GM18526 (cell line): ENCODE data around the gene EHHADH.

Experiments used
- POLR2A ChIP-seq: IDR thresholded peaks from 3 replicates; pipeline ENCODE4 v1.6.1; 2011; ENCODE audit not compliant: insufficient read length; ENCODE audit errors: extremely low read depth

Gene EHHADH

GRCh38 chr3:185264849-185265553, 11.2 kb upstream of the EHHADH start:
- TF ChIP-seq POLR2A, result no peak

- TF ChIP-seq POLR2A, result no peak
These were observed 9.6 kb upstream of the EHHADH start for GRCh38 chr3:185263423-185263822.

DNA sequence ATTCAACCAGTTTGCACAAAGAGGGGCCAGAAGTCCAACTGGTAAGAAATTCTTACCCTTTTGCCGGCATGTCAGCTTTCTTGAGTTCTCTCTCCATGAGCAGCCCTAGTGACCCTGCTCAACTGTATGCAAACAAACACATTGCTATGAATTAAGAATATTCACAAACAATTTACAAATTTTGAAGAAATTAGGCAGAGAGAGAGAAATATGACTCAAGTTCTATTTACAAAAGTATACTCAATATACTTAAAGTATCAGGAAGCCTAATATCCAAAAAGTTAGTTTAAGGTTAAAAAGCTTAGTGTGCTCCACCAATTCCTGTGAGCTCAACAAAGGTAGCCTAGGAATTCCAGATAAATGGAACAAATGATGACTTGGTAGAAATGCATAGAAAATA, 3.5 kb upstream of the EHHADH start:
- TF ChIP-seq POLR2A, result no peak

DNA sequence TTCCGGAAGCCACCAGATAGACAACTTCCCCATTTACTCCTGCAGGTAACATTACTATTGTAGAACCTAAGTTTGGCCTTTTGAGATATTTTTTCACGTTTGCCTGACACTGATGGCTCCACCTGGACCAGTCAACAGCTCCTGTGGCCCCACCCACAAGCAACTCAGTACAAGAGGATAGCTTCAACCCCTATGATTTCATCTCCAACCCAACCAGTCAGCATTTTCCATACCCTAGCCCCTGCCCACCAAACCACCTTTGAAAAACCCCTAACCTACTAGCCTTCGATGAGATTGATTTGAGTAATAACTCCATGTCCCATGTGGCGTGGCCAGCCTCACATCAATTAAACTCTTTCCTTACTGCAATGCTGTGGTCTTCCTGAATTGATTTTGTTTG, 950 bp upstream of the EHHADH start:
- no peak for TF ChIP-seq POLR2A

DNA sequence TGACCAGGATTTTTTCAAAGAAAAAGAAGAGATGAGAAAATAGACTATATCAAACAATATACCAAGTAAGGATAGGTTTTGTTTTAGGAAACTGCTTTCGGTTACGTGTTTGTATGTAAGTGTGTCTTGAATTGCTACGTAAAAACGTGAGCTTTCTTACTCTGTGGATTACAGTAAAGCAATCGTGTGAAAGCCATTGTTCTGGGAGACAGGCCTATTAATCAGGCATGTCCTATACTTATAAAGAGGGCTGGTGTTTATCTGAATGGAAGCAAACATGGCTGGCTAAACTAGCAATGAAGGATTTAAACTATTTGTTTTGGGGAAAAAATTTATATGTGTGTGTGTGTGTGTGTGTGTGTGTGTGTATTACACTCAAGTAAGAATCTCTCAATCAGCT, 2.6 kb downstream of the EHHADH start:
- TF ChIP-seq POLR2A, result no peak

GRCh38 chr3:185250653-185251052, 3.2 kb downstream of the EHHADH start:
- no peak for TF ChIP-seq POLR2A

DNA sequence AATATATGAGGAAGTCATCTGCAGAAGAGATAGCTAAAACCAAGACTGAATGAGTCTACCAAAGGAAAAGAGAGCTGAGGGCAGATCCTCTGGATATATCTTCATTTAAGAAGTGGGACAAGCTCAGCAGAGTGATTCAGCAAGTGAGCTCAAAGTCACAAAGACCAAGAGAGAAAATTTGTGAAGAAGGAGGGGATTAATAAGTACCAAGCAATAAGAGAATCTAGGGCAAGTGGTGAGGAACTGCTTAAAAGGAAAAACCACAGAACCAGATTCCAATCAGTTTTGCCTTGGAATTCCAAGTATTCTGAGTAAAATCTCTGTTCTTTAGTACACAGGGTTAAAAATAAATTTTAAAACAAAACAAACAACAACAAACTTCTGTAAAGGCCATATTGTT, 3.6 kb downstream of the EHHADH start:
- no peak for TF ChIP-seq POLR2A

- no peak for TF ChIP-seq POLR2A
These were observed 11.2 kb downstream of the EHHADH start for GRCh38 chr3:185242642-185243041.

- no peak for TF ChIP-seq POLR2A
These were observed 16.9 kb downstream of the EHHADH start for GRCh38 chr3:185236969-185237368.

DNA sequence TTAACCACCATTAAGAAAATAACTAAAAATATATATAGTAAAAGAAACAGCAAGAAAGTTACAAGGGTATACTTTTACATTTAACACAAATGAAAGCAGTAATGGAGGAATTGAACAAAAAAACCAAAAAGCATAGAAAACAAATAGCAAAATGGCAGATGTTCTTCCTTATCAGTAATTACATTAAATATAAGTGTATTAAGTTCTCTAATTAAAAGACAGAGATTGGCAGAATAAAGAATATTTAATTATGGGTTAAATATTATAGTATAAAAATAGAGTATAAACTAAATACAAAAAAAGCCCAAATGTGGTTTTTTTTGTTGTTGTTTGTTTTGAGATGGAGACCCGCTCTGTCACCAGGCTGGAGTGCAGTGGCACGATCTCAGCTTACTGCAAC, 20.5 kb downstream of the EHHADH start:
- no peak for TF ChIP-seq POLR2A

GRCh38 chr3:185225523-185225922, 28.3 kb downstream of the EHHADH start:
- TF ChIP-seq POLR2A, result no peak

- TF ChIP-seq POLR2A, result no peak
These were observed 28.8 kb downstream of the EHHADH start for GRCh38 chr3:185225080-185225479.

- no peak for TF ChIP-seq POLR2A
These were observed 32.6 kb downstream of the EHHADH start for GRCh38 chr3:185221203-185221602.

DNA sequence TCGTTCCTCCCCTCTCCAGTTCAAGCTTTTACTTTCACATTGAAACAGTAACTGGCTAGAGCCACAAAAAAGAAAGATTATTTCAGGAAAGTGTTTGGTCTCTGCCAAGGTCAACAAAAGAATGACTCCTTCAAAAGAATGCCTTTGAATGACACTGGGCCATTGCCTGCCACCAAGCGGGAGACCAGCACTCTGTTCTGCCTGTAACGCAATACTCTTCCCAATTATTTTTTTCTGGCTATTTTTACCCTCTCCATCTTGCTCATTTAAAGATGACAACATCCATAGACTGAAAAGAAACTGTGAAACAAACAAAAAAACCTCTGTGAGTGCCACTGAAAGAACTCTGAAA, 37.3 kb downstream of the EHHADH start:
- TF ChIP-seq POLR2A, result no peak

GRCh38 chr3:185215873-185216606, 37.8 kb downstream of the EHHADH start:
- TF ChIP-seq POLR2A, result no peak

GRCh38 chr3:185212559-185212958, 41.3 kb downstream of the EHHADH start:
- no peak for TF ChIP-seq POLR2A

GRCh38 chr3:185212086-185212485, 41.8 kb downstream of the EHHADH start:
- TF ChIP-seq POLR2A, result no peak
